H1 (cell line): ENCODE data around the gene NFX1. TPM values are rescaled to one million over a fixed set of nuclear protein-coding genes. Genes with fewer than 3 reads are reported as not detected.

Experiments
- CHD7 ChIP-seq: fragments of 300-600 bp; sonication (generic); IDR thresholded peaks from 2 replicates; pipeline ENCODE4 v1.7.1; 2012; ENCODE audit warnings: low read length, moderate library complexity, mild to moderate bottlenecking, inconsistent platforms; ENCODE audit not compliant: insufficient replicate concordance
- NRF1 ChIP-seq: IDR thresholded peaks from 2 replicates; pipeline ENCODE4 v1.6.1; 2011; ENCODE audit warnings: mild to moderate bottlenecking, low read depth, low read length, improper control_type of control experiment
- YY1 ChIP-seq: IDR thresholded peaks from 2 replicates; pipeline ENCODE4 v1.6.1; 2011; ENCODE audit warnings: low read depth, mild to moderate bottlenecking, low read length
- polyA plus RNA-seq, 7 experiments: library from polyadenylated mRNA; depleted of rRNA in 3 of 7; stranded (reverse) in 5 of 7; unstranded in 2 of 7; fragments of >200 nt in 5 of 7; fragments of 200-250 nt in 2 of 7; gene quantifications; 1 replicate in 5 of 7; 2 replicates in 1 of 7; 4 replicates in 1 of 7; pipeline versions ENCODE4 v1.2.1 to v1.2.3, GENCODE V29; 2011 to 2013; ENCODE audit warnings: missing spikeins in 2 of 7, mixed read lengths in 2 of 7
- total RNA-seq: library from RNA; stranded (reverse); fragmentation: NEBNext Ultra II Directional; extraction: Animal tissue kit (Norgen Biotek cat#: 25700); gene quantifications from 2 replicates; pipeline ENCODE4 v1.2.1, GENCODE V29; 2021

The NFX1 gene
- total and polyA plus RNA-seq, 2 of the 8 experiments (the other 6 are each of a cell fraction or from before 2014, with no cell fraction given): 19.4 to 28.4 TPM

GRCh38 chr9:33310748-33311147, 20.4 kb downstream of the NFX1 start (continued):
- TF ChIP-seq CHD7 (no peak), YY1 (no peak), NRF1 (no peak)
